Cardiac muscle cell (in vitro differentiated cells and primary cell): ENCODE data around the gene APBB1IP. TPM values are rescaled to one million over a fixed set of nuclear protein-coding genes. Genes with fewer than 3 reads are reported as not detected.
"Not testable (repeated sequence)": the region's sequence is repeated elsewhere in the genome, so short reads cannot be mapped to it uniquely, and the experiment has no call there.

Source experiments
- DNase-seq, 2 donors: peaks; one replicate each; pipeline versions ENCODE4 v3.0.0 to v3.0.0-alpha.2; 2010 to 2017; ENCODE audit warnings: low read depth in 1 of 2, low spot score in 1 of 2
- H3K27ac ChIP-seq: fragments of 200-600 bp; sonication (generic); 2 replicates; pipeline ENCODE4 v1.5.1; 2016
- H3K27me3 ChIP-seq: fragments of 200-600 bp; sonication (generic); 2 replicates; pipeline ENCODE4 v1.6.0; 2016; ENCODE audit warnings: control low read depth
- H3K36me3 ChIP-seq: fragments of 200-600 bp; sonication (generic); 2 replicates; pipeline ENCODE4 v1.5.1; 2016; ENCODE audit warnings: control low read depth
- H3K4me1 ChIP-seq: fragments of 200-600 bp; sonication (generic); 2 replicates; pipeline ENCODE4 v1.8.1; 2017; ENCODE audit warnings: low read depth, mild to moderate bottlenecking, mixed run types
- H3K4me3 ChIP-seq: fragments of 200-600 bp; sonication (generic); 2 replicates; pipeline ENCODE4 v1.5.1; 2016; ENCODE audit warnings: mild to moderate bottlenecking
- H3K9me3 ChIP-seq: fragments of 200-600 bp; sonication (generic); 2 replicates; pipeline ENCODE4 v1.5.1; 2017; ENCODE audit warnings: low read depth, mild to moderate bottlenecking, control low read depth
- CTCF ChIP-seq: IDR thresholded peaks from 2 replicates; pipeline ENCODE4 v1.5.1; 2012; ENCODE audit warnings: low read depth, mild to moderate bottlenecking, low read length
- polyA plus RNA-seq: library from polyadenylated mRNA; unstranded; fragments of >200 nt; fragmentation: Nextera tagmentation; extraction: Ambion mirVana; gene quantifications from 2 replicates; pipeline ENCODE4 v1.2.1, GENCODE V29; 2016
- total RNA-seq: library from RNA; depleted of rRNA; stranded (reverse); fragments of >200 nt; gene quantifications from 2 replicates; pipeline ENCODE4 v1.2.3, GENCODE V29; 2016

The APBB1IP gene
- total and polyA plus RNA-seq, 2 experiments from 2014 or later = not detected

GRCh38 chr10:26606389-26606877 is 168.3 kb downstream of the APBB1IP start:
- H3K4me1 ChIP-seq, H3K36me3 ChIP-seq, H3K4me3 ChIP-seq, H3K9me3 ChIP-seq, H3K27ac ChIP-seq: not testable (repeated sequence)
- peak; percentile 8 to 19 for DNase-seq
- peak; percentile 45 for TF ChIP-seq CTCF
- peaks cover 14% of the 10 kb centered on the region for H3K27me3 ChIP-seq

- TF ChIP-seq CTCF = no peak
- Histone ChIP-seq H3K27me3 (no peaks in the 10 kb centered on the region), H3K36me3 (no peaks in the 10 kb centered on the region), H3K9me3 (no peaks in the 10 kb centered on the region), H3K4me1 (no peaks in the 10 kb centered on the region), H3K27ac (no peak overlapping the region), H3K4me3 (no peak overlapping the region)
- no peak for DNase-seq
Measured at GRCh38 chr10:26612151-26612915, 174.2 kb downstream of the APBB1IP start.

Other genes with a start within 250 kb of the APBB1IP start
- gene GAD2, start 221.6 kb upstream of the APBB1IP start, total RNA-seq = not detected in 2 replicates
- not detected in 2 replicates for gene GAD2, start 221.6 kb upstream of the APBB1IP start, polyA plus RNA-seq